HUES48 (cell line): ENCODE results near the gene KLK4.

Source experiments
- H3K27ac ChIP-seq: one replicate; pipeline ENCODE4 v1.7.0; 2013; ENCODE audit warnings: low read depth, low read length, inconsistent platforms
- H3K27me3 ChIP-seq: 2 replicates; pipeline ENCODE4 v1.6.1; 2013; ENCODE audit warnings: mild to moderate bottlenecking, low read length; ENCODE audit not compliant: control insufficient read depth, insufficient read depth
- H3K36me3 ChIP-seq: 2 replicates; pipeline ENCODE4 v1.6.1; 2013; ENCODE audit warnings: low read length; ENCODE audit not compliant: control insufficient read depth, insufficient read depth
- H3K4me1 ChIP-seq: 2 replicates; pipeline ENCODE4 v1.6.1; 2013; ENCODE audit warnings: mild to moderate bottlenecking, low read length; ENCODE audit not compliant: control insufficient read depth, insufficient read depth
- H3K4me3 ChIP-seq: 2 replicates; pipeline ENCODE4 v1.5.1; 2013; ENCODE audit warnings: mild to moderate bottlenecking, low read depth, low read length
- H3K9ac ChIP-seq: 2 replicates; pipeline ENCODE4 v1.6.1; 2013; ENCODE audit warnings: mild to moderate bottlenecking, low read depth, low read length, moderate library complexity
- H3K9me3 ChIP-seq: 2 replicates; pipeline ENCODE4 v1.6.1; 2013; ENCODE audit warnings: low read length; ENCODE audit not compliant: control insufficient read depth, insufficient read depth

Gene KLK4

DNA sequence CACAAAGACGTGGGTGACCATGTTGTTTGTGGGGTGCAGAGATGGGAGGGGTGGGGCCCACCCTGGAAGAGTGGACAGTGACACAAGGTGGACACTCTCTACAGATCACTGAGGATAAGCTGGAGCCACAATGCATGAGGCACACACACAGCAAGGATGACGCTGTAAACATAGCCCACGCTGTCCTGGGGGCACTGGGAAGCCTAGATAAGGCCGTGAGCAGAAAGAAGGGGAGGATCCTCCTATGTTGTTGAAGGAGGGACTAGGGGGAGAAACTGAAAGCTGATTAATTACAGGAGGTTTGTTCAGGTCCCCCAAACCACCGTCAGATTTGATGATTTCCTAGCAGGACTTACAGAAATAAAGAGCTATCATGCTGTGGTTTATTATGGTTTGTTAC, 32.3 kb downstream of the KLK4 start:
- H3K27me3 ChIP-seq = no peaks in the 10 kb centered on the region
- H3K9ac ChIP-seq = no peak overlapping the region

DNA sequence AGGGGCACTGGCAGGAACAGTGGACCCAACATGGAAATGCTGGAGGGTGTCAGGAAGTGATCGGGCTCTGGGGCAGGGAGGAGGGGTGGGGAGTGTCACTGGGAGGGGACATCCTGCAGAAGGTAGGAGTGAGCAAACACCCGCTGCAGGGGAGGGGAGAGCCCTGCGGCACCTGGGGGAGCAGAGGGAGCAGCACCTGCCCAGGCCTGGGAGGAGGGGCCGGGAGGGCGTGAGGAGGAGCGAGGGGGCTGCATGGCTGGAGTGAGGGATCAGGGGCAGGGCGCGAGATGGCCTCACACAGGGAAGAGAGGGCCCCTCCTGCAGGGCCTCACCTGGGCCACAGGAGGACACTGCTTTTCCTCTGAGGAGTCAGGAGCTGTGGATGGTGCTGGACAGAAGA, 33.9 kb downstream of the KLK4 start:
- Histone ChIP-seq H3K27me3 (no peaks in the 10 kb centered on the region), H3K9ac (no peak overlapping the region), H3K4me3 (no peak overlapping the region), H3K27ac (no peak overlapping the region), H3K4me1 (no peaks in the 10 kb centered on the region), H3K36me3 (no peaks in the 10 kb centered on the region), H3K9me3 (no peaks in the 10 kb centered on the region)

More for the DNA sequence above, 32.3 kb downstream of the KLK4 start:
- Histone ChIP-seq H3K9me3 (no peaks in the 10 kb centered on the region), H3K27ac (no peak overlapping the region), H3K4me1 (no peaks in the 10 kb centered on the region), H3K36me3 (no peaks in the 10 kb centered on the region), H3K4me3 (no peak overlapping the region)

DNA sequence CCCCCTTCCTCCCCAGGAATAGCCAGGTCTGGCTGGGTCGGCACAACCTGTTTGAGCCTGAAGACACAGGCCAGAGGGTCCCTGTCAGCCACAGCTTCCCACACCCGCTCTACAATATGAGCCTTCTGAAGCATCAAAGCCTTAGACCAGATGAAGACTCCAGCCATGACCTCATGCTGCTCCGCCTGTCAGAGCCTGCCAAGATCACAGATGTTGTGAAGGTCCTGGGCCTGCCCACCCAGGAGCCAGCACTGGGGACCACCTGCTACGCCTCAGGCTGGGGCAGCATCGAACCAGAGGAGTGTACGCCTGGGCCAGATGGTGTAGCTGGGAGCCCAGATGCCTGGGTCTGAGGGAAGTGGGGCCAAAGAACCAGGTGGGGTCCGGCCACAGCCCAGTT, 34.7 kb downstream of the KLK4 start:
- Histone ChIP-seq H3K9ac (no peak overlapping the region), H3K4me1 (no peaks in the 10 kb centered on the region), H3K36me3 (no peaks in the 10 kb centered on the region), H3K9me3 (no peaks in the 10 kb centered on the region), H3K27ac (no peak overlapping the region), H3K27me3 (no peaks in the 10 kb centered on the region), H3K4me3 (no peak overlapping the region)

DNA sequence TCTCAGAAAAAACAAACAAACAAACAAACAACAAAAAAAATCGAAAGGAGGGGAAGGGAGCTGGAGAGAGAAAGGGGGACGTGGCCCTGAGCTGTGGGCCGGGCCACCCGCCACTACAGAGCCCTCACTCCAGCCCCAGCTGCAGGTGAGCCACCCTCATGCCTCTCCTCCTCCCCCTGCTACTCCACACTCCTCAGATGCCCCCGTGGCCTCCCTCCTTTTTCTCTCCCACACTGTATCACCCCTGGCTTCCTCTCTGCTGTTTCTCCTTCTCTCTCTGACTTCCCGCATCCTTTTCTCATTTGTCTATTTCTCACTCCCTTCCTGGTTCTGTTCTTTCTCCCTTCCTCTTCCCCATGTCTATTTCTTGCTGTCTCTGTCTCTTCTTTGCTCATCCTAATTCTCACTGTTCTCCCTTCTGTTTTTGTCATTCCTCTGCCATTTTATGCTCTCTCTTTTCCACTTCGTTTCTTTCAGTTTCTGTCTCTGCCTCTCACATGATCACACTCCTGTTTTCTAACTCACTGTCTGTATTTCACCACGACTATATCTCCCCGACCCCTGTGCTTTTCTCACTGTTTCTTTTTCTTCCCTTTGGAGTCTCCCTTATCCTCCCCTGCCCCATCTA, 35.3 kb downstream of the KLK4 start:
- no peaks in the 10 kb centered on the region for H3K4me1 ChIP-seq
- H3K27me3 ChIP-seq = no peaks in the 10 kb centered on the region
- H3K9ac ChIP-seq = no peak overlapping the region

DNA sequence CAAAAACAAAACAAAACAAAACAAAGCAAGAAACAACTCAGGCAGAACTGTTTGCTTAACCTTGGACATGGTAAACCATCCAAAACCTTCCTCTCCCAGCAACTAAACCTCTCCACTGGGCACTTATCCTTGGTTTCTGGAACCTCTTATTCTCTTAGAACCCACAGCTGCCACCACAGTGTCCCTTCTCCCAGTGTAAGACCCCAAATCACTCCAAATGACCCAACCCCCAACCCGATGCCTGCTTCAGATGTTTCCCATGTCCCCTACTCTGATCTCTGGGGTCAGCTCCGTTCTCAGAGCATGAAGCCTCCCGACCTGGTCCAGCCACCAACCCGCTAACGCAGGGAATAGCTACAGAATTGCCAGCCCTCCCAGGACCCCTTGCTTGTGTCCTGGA, 37.0 kb downstream of the KLK4 start:
- H3K4me1 ChIP-seq = no peaks in the 10 kb centered on the region
- no peaks in the 10 kb centered on the region for H3K36me3 ChIP-seq
- no peaks in the 10 kb centered on the region for H3K9me3 ChIP-seq
- H3K4me3 ChIP-seq = no peak overlapping the region
- no peak overlapping the region for H3K27ac ChIP-seq
- peaks cover 3% of the 10 kb centered on the region; the same call in 1 of the 2 replicates for H3K27me3 ChIP-seq
- no peak overlapping the region for H3K9ac ChIP-seq

More for the DNA sequence above, 35.3 kb downstream of the KLK4 start:
- no peak overlapping the region for H3K27ac ChIP-seq
- H3K4me3 ChIP-seq = no peak overlapping the region
- H3K36me3 ChIP-seq = no peaks in the 10 kb centered on the region
- H3K9me3 ChIP-seq = no peaks in the 10 kb centered on the region

DNA sequence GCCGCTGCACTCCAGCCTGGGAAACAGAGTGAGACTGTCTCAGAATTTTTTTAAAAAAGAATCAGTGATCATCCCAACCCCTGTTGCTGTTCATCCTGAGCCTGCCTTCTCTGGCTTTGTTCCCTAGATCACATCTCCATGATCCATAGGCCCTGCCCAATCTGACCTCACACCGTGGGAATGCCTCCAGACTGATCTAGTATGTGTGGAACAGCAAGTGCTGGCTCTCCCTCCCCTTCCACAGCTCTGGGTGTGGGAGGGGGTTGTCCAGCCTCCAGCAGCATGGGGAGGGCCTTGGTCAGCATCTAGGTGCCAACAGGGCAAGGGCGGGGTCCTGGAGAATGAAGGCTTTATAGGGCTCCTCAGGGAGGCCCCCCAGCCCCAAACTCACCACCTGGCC, 38.1 kb downstream of the KLK4 start, which contains the start of gene KLK2:
Gene KLK2 (plus strand): TSS at position 384 of the 400 bp plus-strand sequence. CDS start 35 bp downstream, outside the sequence.
- H3K9me3 ChIP-seq = no peaks in the 10 kb centered on the region
- no peak within 1 kb of the TSS for H3K27ac ChIP-seq
- H3K9ac ChIP-seq = no peak within 1 kb of the TSS
- H3K4me3 ChIP-seq = no peak within 1 kb of the TSS
- H3K27me3 ChIP-seq = peaks cover 4% of the 10 kb centered on the region; the same call in 1 of the 2 replicates
- no peaks in the 10 kb centered on the region for H3K36me3 ChIP-seq
- no peaks in the 10 kb centered on the region for H3K4me1 ChIP-seq

DNA sequence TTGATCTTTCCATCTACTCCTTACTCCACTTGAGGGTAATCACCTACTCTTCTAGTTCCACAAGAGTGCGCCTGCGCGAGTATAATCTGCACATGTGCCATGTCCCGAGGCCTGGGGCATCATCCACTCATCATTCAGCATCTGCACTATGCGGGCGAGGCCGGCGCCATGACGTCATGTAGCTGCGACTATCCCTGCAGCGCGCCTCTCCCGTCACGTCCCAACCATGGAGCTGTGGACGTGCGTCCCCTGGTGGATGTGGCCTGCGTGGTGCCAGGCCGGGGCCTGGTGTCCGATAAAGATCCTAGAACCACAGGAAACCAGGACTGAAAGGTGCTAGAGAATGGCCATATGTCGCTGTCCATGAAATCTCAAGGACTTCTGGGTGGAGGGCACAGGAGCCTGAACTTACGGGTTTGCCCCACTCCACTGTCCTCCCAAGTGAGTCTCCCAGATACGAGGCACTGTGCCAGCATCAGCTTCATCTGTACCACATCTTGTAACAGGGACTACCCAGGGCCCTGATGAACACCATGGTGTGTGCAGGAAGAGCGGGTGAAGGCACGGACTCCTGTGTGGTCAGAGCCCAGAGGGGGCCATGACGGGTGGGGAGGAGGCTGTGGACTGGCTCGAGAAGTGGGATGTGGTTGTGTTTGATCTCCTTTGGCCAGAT, 40.6 kb downstream of the KLK4 start:
- peaks cover 4% of the 10 kb centered on the region; the same call in 1 of the 2 replicates for H3K27me3 ChIP-seq
- H3K27ac ChIP-seq = no peak overlapping the region
- H3K9ac ChIP-seq = no peak overlapping the region
- H3K4me1 ChIP-seq = no peaks in the 10 kb centered on the region
- no peaks in the 10 kb centered on the region for H3K9me3 ChIP-seq
- no peaks in the 10 kb centered on the region for H3K36me3 ChIP-seq
- no peak overlapping the region for H3K4me3 ChIP-seq

DNA sequence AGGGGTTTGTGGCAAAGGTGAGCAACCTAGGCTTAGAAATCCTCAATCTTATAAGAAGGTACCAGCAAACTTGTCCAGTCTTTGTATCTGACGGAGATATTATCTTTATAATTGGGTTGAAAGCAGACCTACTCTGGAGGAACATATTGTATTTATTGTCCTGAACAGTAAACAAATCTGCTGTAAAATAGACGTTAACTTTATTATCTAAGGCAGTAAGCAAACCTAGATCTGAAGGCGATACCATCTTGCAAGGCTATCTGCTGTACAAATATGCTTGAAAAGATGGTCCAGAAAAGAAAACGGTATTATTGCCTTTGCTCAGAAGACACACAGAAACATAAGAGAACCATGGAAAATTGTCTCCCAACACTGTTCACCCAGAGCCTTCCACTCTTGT, 41.7 kb downstream of the KLK4 start:
- peaks cover 4% of the 10 kb centered on the region; the same call in 1 of the 2 replicates for H3K27me3 ChIP-seq
- no peaks in the 10 kb centered on the region for H3K4me1 ChIP-seq
- H3K9me3 ChIP-seq = no peaks in the 10 kb centered on the region
- H3K27ac ChIP-seq = no peak overlapping the region
- H3K4me3 ChIP-seq = no peak overlapping the region
- H3K9ac ChIP-seq = no peak overlapping the region
- H3K36me3 ChIP-seq = no peaks in the 10 kb centered on the region

DNA sequence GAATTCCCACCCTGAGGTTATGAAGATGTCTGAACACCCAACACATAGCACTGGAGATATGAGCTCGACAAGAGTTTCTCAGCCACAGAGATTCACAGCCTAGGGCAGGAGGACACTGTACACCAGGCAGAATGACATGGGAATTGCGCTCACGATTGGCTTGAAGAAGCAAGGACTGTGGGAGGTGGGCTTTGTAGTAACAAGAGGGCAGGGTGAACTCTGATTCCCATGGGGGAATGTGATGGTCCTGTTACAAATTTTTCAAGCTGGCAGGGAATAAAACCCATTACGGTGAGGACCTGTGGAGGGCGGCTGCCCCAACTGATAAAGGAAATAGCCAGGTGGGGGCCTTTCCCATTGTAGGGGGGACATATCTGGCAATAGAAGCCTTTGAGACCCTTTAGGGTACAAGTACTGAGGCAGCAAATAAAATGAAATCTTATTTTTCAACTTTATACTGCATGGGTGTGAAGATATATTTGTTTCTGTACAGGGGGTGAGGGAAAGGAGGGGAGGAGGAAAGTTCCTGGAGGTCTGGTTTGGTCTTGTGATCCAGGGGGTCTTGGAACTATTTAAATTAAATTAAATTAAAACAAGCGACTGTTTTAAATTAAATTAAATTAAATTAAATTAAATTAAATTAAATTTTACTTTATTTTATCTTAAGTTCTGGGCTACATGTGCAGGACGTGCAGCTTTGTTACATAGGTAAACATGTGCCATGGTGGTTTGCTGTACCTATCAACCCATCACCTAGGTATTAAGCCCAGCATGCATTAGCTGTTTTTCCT, 49.5 kb downstream of the KLK4 start:
- H3K27me3 ChIP-seq = no peaks in the 10 kb centered on the region

DNA sequence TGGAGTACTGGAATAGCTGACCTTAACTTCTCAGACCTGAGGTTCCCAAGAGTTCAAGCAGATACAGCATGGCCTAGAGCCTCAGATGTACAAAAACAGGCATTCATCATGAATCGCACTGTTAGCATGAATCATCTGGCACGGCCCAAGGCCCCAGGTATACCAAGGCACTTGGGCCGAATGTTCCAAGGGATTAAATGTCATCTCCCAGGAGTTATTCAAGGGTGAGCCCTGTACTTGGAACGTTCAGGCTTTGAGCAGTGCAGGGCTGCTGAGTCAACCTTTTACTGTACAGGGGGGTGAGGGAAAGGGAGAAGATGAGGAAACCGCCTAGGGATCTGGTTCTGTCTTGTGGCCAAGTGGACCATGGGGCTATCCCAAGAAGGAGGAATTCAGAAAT, 50.2 kb downstream of the KLK4 start:
- peaks cover 8% of the 10 kb centered on the region for H3K9me3 ChIP-seq
- peaks cover 4% of the 10 kb centered on the region; the same call in 1 of the 2 replicates for H3K4me1 ChIP-seq
- no peaks in the 10 kb centered on the region for H3K27me3 ChIP-seq
- no peaks in the 10 kb centered on the region for H3K36me3 ChIP-seq
- no peak overlapping the region for H3K9ac ChIP-seq
- no peak overlapping the region for H3K27ac ChIP-seq
- no peak overlapping the region for H3K4me3 ChIP-seq

More for the DNA sequence above, 49.5 kb downstream of the KLK4 start:
- Histone ChIP-seq H3K9ac (no peak overlapping the region), H3K36me3 (no peaks in the 10 kb centered on the region), H3K27ac (no peak overlapping the region), H3K4me1 (peaks cover 4% of the 10 kb centered on the region; the same call in 1 of the 2 replicates), H3K9me3 (peaks cover 8% of the 10 kb centered on the region), H3K4me3 (no peak overlapping the region)

DNA sequence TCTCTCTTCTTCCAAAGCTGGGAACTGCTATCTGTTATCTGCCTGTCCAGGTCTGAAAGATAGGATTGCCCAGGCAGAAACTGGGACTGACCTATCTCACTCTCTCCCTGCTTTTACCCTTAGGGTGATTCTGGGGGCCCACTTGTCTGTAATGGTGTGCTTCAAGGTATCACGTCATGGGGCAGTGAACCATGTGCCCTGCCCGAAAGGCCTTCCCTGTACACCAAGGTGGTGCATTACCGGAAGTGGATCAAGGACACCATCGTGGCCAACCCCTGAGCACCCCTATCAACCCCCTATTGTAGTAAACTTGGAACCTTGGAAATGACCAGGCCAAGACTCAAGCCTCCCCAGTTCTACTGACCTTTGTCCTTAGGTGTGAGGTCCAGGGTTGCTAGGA, 51.3 kb downstream of the KLK4 start:
- Histone ChIP-seq H3K27ac (no peak overlapping the region), H3K27me3 (0 out of 2 replicates have a peak, but pooled peaks cover 3% of the 10 kb centered on the region), H3K36me3 (no peaks in the 10 kb centered on the region), H3K9ac (no peak overlapping the region), H3K4me1 (peaks cover 4% of the 10 kb centered on the region; the same call in 1 of the 2 replicates), H3K9me3 (peaks cover 8% of the 10 kb centered on the region), H3K4me3 (no peak overlapping the region)
